RWPE1 (cell line): ENCODE measurements around the gene ZNF575.

Source experiments
- CTCF ChIA-PET: fragments of 350-600 bp; sonication (Branson Sonifier 250); formaldehyde crosslinking; extraction: SDS; loops from one replicate; lab custom pipeline; 2021; lab: Yijun Ruan, JAX
- POLR2A ChIA-PET: fragments of 400-600 bp; formaldehyde crosslinking; extraction: SDS; loops from one replicate; lab custom pipeline; 2020; ENCODE audit warnings: antibody characterized with exemption; ENCODE audit not compliant: low non-redundant PET; lab: Yijun Ruan, JAX
- DNase-seq: peaks from one replicate; pipeline ENCODE4 v3.0.0; 2012; ENCODE audit warnings: low spot score
- H3K27ac ChIP-seq: fragments of 450-650 bp; 2 replicates; pipeline ENCODE4 v1.5.1; 2017
- CTCF ChIP-seq: fragments of 450-650 bp; conservative IDR thresholded peaks from 2 replicates; pipeline ENCODE4 v1.5.1; 2017; ENCODE audit warnings: low read depth, mild to moderate bottlenecking

Gene ZNF575

DNA sequence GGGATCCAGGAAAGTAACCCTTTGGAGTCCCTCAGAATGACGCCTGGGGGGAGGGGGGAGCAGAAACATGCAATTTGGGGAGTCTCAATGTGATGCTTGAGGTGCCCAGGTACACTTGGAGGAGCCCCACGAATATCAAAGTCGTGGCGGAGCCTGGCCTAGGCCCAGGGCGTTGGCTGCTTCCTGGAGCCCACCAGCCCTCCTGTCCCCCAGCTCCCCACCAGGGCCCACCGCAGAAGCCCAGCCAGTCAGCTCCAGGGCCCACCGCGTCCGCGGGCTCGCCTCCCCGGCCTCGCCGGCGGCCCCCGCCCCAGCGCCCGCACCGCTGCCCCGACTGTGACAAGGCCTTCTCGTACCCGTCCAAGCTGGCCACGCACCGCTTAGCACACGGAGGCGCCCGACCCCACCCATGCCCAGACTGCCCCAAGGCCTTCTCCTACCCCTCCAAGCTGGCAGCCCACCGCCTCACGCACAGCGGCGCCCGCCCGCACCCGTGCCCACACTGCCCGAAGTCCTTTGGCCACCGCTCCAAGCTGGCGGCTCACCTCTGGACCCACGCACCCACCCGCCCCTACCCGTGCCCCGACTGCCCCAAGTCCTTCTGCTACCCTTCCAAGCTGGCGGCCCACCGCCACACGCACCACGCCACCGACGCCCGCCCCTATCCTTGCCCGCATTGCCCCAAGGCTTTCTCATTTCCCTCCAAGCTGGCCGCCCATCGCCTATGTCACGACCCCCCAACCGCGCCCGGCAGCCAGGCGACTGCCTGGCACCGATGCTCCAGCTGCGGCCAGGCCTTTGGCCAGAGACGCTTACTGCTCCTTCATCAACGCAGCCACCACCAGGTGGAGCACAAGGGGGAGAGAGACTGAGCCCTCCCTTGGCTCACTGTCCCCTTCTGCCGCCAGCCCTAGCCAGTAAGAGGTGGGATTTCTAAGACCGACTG lies 2.1 kb downstream of the ZNF575 start:
- POLR2A ChIA-PET = no interaction called here
- no peak for TF ChIP-seq CTCF
- CTCF ChIA-PET = interaction anchor here (0.7 to 0.8 kb wide), 2 partner anchors 20 to 183 kb away, joined by 3 to 5 read pairs; no protein-coding TSS in a partner anchor
- H3K27ac ChIP-seq = peak overlapping the region; percentile 98
- DNase-seq = no peak

DNA sequence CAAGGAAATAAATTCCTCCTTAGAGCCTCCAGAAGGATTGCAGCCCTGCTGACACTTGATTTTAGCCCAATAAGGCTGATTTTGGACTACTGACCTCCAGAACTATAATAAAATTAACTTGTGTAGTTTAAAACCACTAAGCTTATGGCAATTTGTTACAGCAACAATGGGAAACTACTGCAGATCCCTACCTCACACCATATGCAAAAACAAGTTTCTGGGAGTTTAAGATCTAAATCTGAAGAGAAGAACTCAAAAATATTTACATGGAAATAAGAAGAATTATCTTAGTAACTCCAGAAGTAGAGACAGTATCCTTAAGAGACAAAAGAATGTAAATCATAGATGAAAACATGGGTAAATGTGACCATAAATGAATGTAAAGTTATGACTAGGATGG lies 5.9 kb downstream of the ZNF575 start:
- CTCF ChIA-PET = interaction anchor here (0.7 kb wide), 1 partner anchor 16 kb away, joined by 3 read pairs; no protein-coding TSS in a partner anchor
- no peak for TF ChIP-seq CTCF
- no peak for DNase-seq
- no peak overlapping the region for H3K27ac ChIP-seq
- POLR2A ChIA-PET = no interaction called here

DNA sequence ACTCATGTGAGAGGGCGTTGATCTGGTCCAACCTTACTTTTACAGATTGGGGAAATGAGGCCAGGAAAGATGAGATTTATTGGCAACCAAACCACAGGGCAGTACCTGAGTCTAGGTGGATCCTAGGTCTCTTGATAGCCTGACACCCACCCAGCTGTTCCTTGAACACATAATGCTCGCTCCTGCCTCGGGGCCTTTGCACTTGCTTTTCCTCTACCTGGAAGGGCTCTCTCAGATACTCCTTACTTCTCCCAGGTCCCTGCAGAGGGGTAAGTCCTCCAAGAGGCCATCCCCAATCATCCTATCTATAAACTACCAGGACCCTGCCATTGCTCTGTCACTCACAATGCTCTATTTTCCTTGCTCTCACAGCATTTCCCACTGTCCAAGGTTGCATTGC lies 7.4 kb downstream of the ZNF575 start:
- TF ChIP-seq CTCF = no peak
- CTCF ChIA-PET = no interaction called here
- DNase-seq = no peak
- no peak overlapping the region for H3K27ac ChIP-seq
- POLR2A ChIA-PET = no interaction called here

- DNase-seq = no peak
- TF ChIP-seq CTCF = no peak
- ChIA-PET CTCF (interaction anchor here (0.6 to 1.9 kb wide), 3 partner anchors 13 to 62 kb away, joined by 3 to 5 read pairs (median 3); no protein-coding TSS in a partner anchor), POLR2A (no interaction called here)
- H3K27ac ChIP-seq = no peak overlapping the region
These were observed 9.1 kb downstream of the ZNF575 start for GRCh38 chr19:43541920-43542650.

DNA sequence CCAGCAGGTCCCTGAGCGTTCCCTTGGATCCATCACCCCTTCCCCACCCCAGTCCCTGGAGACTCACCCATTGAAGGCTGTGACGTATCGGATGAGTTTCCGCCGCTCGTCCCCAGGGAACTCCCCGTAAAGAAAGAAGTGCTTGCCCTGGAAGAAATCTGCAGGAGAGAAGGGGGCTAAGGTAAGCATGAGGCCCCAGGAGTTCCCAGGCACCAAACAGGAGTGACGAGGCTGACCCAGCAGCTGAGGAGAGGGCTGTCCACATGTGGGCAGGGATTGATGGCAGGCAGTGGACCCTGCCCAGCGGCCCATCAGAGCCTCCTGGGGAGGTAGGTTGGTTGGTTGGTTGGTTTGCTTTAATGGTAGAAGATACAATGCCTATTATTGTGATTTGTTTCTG lies 11.1 kb downstream of the ZNF575 start:
- H3K27ac ChIP-seq = no peak overlapping the region
- CTCF ChIA-PET = interaction anchor here (0.6 kb wide), 1 partner anchor 10 kb away, joined by 5 read pairs; no protein-coding TSS in a partner anchor
- POLR2A ChIA-PET = no interaction called here
- no peak for DNase-seq
- TF ChIP-seq CTCF = no peak

DNA sequence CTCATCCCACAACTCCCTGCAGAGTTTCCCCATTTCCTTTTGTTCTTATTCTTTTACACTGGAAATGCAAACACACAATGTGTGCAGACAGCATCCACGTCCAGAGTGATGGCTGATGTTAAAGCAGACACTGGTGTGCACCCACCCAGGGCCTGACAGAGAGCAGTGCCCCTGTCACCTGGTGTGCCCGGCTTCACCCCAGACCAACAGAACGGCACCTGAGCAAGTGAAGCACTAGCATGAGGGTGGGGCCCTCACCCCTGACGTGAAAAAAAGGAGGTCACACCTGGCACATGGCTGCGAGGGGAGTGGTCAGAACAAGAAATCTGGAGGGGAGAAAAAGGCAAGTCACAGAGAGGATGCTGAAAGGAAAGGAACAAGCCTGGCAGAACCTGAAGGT lies 12.3 kb downstream of the ZNF575 start:
- CTCF ChIA-PET = no interaction called here
- POLR2A ChIA-PET = no interaction called here
- no peak for TF ChIP-seq CTCF
- H3K27ac ChIP-seq = peak overlapping the region; percentile 24
- no peak for DNase-seq
